ENCODE measurements around the gene ARHGAP29. TPM values are rescaled to one million over a fixed set of nuclear protein-coding genes. Genes with fewer than 3 reads are reported as not detected.

Gene ARHGAP29
- total and polyA plus RNA-seq, 2 donors (not counting 1 experiment from before 2014, with no cell fraction given): 26.6 to 37.3 TPM

DNA sequence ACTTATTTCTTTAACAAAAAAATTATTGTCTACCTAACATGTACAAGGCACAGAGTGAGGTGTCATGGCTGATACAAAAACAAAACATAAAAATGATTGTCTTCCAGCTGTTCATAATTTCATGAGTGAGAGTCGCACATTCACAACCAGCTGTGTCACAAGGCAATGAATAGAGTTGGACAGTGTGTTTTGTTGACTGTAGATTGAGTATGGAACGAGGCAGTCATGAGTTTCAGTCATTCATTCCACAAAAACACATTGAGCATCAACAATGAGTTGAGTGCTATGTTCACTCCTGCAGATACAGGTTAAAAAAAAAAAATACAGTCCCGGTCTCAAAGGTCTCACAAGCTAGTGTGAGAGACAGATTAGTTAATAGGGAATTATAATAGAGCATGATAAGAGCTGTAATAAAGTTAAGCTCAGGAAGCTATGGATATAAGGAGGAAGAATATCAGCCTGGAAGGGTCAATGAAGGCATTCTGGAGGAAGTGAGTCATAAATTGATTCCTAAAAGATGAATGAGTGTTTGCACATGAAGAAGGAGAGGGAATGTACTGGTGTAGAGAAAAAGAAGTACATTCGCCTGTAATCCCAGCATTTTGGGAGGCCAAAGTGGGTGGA, 47.8 kb upstream of the ARHGAP29 start:
- Histone ChIP-seq H4K20me1 (ENCODE audit: control insufficient read depth, extremely low read depth, insufficient read depth, low read length) (no peaks in the 10 kb centered on the region), H3K4me3 (replicated peaks in 1 of 4; ENCODE audit: control extremely low read depth in 1 of 4, insufficient read depth in 1 of 4, low read depth in 3 of 4, low read length in 4 of 4) (no peak overlapping the region), H3K27ac (ENCODE audit: insufficient read depth, low read length) (no peak overlapping the region), H3K36me3 (ENCODE audit: control insufficient read depth, insufficient read depth, low read length) (no peaks in the 10 kb centered on the region), H3K4me1 (ENCODE audit: control insufficient read depth, extremely low read depth, insufficient read depth, low read length) (peaks cover 12% of the 10 kb centered on the region), H3K9me3 (ENCODE audit: control insufficient read depth, insufficient read depth, low read depth, low read length) (no peaks in the 10 kb centered on the region), H3K9ac (ENCODE audit: insufficient read depth, low read length) (no peak overlapping the region), H3K4me2 (ENCODE audit: extremely low read depth, insufficient read depth, low read length) (no peak overlapping the region), H2AFZ (ENCODE audit: low read length) (no peak overlapping the region), H3K79me2 (ENCODE audit: control insufficient read depth, insufficient read depth, low read length) (no peaks in the 10 kb centered on the region), H3K27me3 (ENCODE audit: control insufficient read depth, insufficient read depth, low read length) (no peaks in the 10 kb centered on the region)
- peak in 1 of 2 donors; percentile 59 for DNase-seq (ENCODE audit: low read depth in 2 of 2)
- no peak for TF ChIP-seq EZH2 (IDR thresholded peaks at IDR 0.05; ENCODE audit: low read length, missing control alignments)
- TF ChIP-seq, protein P1, sequence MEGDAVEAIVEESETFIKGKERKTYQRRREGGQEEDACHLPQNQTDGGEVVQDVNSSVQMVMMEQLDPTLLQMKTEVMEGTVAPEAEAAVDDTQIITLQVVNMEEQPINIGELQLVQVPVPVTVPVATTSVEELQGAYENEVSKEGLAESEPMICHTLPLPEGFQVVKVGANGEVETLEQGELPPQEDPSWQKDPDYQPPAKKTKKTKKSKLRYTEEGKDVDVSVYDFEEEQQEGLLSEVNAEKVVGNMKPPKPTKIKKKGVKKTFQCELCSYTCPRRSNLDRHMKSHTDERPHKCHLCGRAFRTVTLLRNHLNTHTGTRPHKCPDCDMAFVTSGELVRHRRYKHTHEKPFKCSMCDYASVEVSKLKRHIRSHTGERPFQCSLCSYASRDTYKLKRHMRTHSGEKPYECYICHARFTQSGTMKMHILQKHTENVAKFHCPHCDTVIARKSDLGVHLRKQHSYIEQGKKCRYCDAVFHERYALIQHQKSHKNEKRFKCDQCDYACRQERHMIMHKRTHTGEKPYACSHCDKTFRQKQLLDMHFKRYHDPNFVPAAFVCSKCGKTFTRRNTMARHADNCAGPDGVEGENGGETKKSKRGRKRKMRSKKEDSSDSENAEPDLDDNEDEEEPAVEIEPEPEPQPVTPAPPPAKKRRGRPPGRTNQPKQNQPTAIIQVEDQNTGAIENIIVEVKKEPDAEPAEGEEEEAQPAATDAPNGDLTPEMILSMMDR (conservative IDR thresholded peaks at IDR 0.05 in 1 of 2, IDR thresholded peaks at IDR 0.05 in 1 of 2; ENCODE audit: low read depth in 1 of 2, low read length in 2 of 2): no peak

DNA sequence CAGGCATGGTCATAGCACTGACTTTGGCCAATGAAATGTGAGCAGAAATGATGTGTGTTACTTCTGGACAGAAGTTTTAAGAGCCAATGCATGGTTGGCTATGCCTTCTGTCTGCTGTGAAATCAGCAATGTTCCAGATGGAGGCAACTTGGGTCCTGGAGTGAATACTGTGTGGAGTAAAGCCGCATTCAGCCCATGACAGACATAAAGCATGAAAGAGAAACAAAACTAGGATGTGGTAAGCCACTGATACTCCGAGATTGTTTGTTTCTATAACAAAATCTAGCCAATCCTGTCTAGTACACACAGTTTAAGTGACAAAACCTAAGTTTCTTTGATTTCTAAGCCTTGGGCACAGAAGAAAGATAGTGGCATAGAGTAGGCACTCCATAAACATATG, 47.1 kb upstream of the ARHGAP29 start:
- TF ChIP-seq, protein P1 (conservative IDR thresholded peaks at IDR 0.05 in 1 of 2, IDR thresholded peaks at IDR 0.05 in 1 of 2; ENCODE audit: low read depth in 1 of 2, low read length in 2 of 2): no peak
- TF ChIP-seq EZH2 (IDR thresholded peaks at IDR 0.05; ENCODE audit: low read length, missing control alignments): no peak
- Histone ChIP-seq H3K4me1 (ENCODE audit: control insufficient read depth, extremely low read depth, insufficient read depth, low read length) (peaks cover 12% of the 10 kb centered on the region), H4K20me1 (ENCODE audit: control insufficient read depth, extremely low read depth, insufficient read depth, low read length) (no peaks in the 10 kb centered on the region), H3K27ac (ENCODE audit: insufficient read depth, low read length) (peak overlapping the region; percentile 0), H3K9me3 (ENCODE audit: control insufficient read depth, insufficient read depth, low read depth, low read length) (no peaks in the 10 kb centered on the region), H3K4me2 (ENCODE audit: extremely low read depth, insufficient read depth, low read length) (peak overlapping the region; percentile 4), H3K4me3 (replicated peaks in 1 of 4; ENCODE audit: control extremely low read depth in 1 of 4, insufficient read depth in 1 of 4, low read depth in 3 of 4, low read length in 4 of 4) (no peak overlapping the region), H3K9ac (ENCODE audit: insufficient read depth, low read length) (no peak overlapping the region), H3K27me3 (ENCODE audit: control insufficient read depth, insufficient read depth, low read length) (no peaks in the 10 kb centered on the region), H3K79me2 (ENCODE audit: control insufficient read depth, insufficient read depth, low read length) (no peaks in the 10 kb centered on the region), H2AFZ (ENCODE audit: low read length) (peak overlapping the region; percentile 41), H3K36me3 (ENCODE audit: control insufficient read depth, insufficient read depth, low read length) (no peaks in the 10 kb centered on the region)
- DNase-seq (ENCODE audit: low read depth in 2 of 2): peak; percentile 34 to 44

DNA sequence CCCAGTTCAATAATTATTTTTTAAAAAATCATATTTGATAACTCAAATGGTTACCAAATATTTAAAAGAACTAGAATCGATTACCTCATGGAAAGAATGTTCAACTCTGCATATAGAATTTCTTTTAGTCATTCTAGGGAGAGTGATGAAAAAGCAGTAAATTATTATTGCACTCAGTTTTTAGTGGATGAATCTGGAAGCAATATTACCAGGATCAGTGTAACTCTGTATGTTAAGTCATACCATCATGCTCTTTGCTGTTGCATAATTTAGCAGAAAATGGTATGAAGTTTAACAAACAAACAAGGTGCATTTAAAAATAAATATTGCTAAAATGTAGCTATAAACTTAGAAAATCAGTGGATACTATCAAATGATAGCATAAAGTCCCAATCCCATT, 46.1 kb upstream of the ARHGAP29 start:
- H3K27ac ChIP-seq (ENCODE audit: insufficient read depth, low read length): no peak overlapping the region
- no peak overlapping the region for H3K4me3 ChIP-seq (replicated peaks in 1 of 4; ENCODE audit: control extremely low read depth in 1 of 4, insufficient read depth in 1 of 4, low read depth in 3 of 4, low read length in 4 of 4)
- H3K27me3 ChIP-seq (ENCODE audit: control insufficient read depth, insufficient read depth, low read length): no peaks in the 10 kb centered on the region
- H3K4me1 ChIP-seq (ENCODE audit: control insufficient read depth, extremely low read depth, insufficient read depth, low read length): peaks cover 12% of the 10 kb centered on the region
- H4K20me1 ChIP-seq (ENCODE audit: control insufficient read depth, extremely low read depth, insufficient read depth, low read length): no peaks in the 10 kb centered on the region
- no peak for DNase-seq (ENCODE audit: low read depth in 2 of 2)
- no peaks in the 10 kb centered on the region for H3K79me2 ChIP-seq (ENCODE audit: control insufficient read depth, insufficient read depth, low read length)
- no peaks in the 10 kb centered on the region for H3K36me3 ChIP-seq (ENCODE audit: control insufficient read depth, insufficient read depth, low read length)
- H2AFZ ChIP-seq (ENCODE audit: low read length): no peak overlapping the region
- H3K4me2 ChIP-seq (ENCODE audit: extremely low read depth, insufficient read depth, low read length): no peak overlapping the region
- TF ChIP-seq, protein P1 (conservative IDR thresholded peaks at IDR 0.05 in 1 of 2, IDR thresholded peaks at IDR 0.05 in 1 of 2; ENCODE audit: low read depth in 1 of 2, low read length in 2 of 2): no peak
- TF ChIP-seq EZH2 (IDR thresholded peaks at IDR 0.05; ENCODE audit: low read length, missing control alignments): no peak
- H3K9ac ChIP-seq (ENCODE audit: insufficient read depth, low read length): no peak overlapping the region
- no peaks in the 10 kb centered on the region for H3K9me3 ChIP-seq (ENCODE audit: control insufficient read depth, insufficient read depth, low read depth, low read length)

Data from fibroblast of lung (primary cell).